Mesendoderm (in vitro differentiated cells): Measurements from ENCODE around the gene SLC6A17.

Source experiments
- DNase-seq: peaks from one replicate; pipeline ENCODE4 v3.0.0; 2013
- H2AK5ac ChIP-seq: 2 replicates; pipeline ENCODE4 v1.6.1; 2013; ENCODE audit warnings: low read length, inconsistent platforms
- H2BK120ac ChIP-seq: 2 replicates; pipeline ENCODE4 v1.6.1; 2013; ENCODE audit warnings: low read depth, mild to moderate bottlenecking, low read length, moderate library complexity, mixed read lengths
- H2BK15ac ChIP-seq: replicated peaks from 2 replicates; pipeline ENCODE4 v1.6.1; 2013; ENCODE audit warnings: low read depth, mild to moderate bottlenecking, moderate library complexity
- H2BK5ac ChIP-seq: 2 replicates; pipeline ENCODE4 v1.6.1; 2013; ENCODE audit warnings: low read length, inconsistent platforms
- H3K18ac ChIP-seq: 2 replicates; pipeline ENCODE4 v1.6.1; 2013; ENCODE audit warnings: mild to moderate bottlenecking, low read length, mixed read lengths
- H3K23ac ChIP-seq: one replicate; pipeline ENCODE4 v1.6.1; 2013; ENCODE audit warnings: low read length
- H3K27ac ChIP-seq: 2 replicates; pipeline ENCODE4 v1.5.1; 2013; ENCODE audit warnings: low read depth, mild to moderate bottlenecking, inconsistent platforms, low read length, moderate library complexity
- H3K27me3 ChIP-seq: 2 replicates; pipeline ENCODE4 v1.6.1; 2013; ENCODE audit warnings: low read length, control low read depth, mild to moderate bottlenecking, inconsistent platforms; ENCODE audit not compliant: insufficient read depth, poor library complexity
- H3K36me3 ChIP-seq: 2 replicates; pipeline ENCODE4 v1.6.1; 2013; ENCODE audit warnings: low read length, inconsistent platforms; ENCODE audit not compliant: control insufficient read depth, insufficient read depth
- H3K4ac ChIP-seq: one replicate; pipeline ENCODE4 v1.6.1; 2013; ENCODE audit warnings: low read depth, mild to moderate bottlenecking, low read length, moderate library complexity
- H3K4me1 ChIP-seq: 2 replicates; pipeline ENCODE4 v1.6.1; 2013; ENCODE audit warnings: low read depth, low read length, inconsistent platforms; ENCODE audit not compliant: control insufficient read depth
- H3K4me2 ChIP-seq: 2 replicates; pipeline ENCODE4 v1.6.1; 2013; ENCODE audit warnings: low read length
- H3K4me3 ChIP-seq: 2 replicates; pipeline ENCODE4 v1.5.1; 2013; ENCODE audit warnings: mild to moderate bottlenecking, low read length
- H3K56ac ChIP-seq: one replicate; pipeline ENCODE4 v1.6.1; 2013; ENCODE audit warnings: low read length
- H3K79me1 ChIP-seq: 2 replicates; pipeline ENCODE4 v1.6.1; 2013; ENCODE audit warnings: low read length, inconsistent platforms
- H3K79me2 ChIP-seq: 2 replicates; pipeline ENCODE4 v1.6.1; 2013; ENCODE audit warnings: mild to moderate bottlenecking, low read length; ENCODE audit not compliant: control insufficient read depth, insufficient read depth
- H3K9ac ChIP-seq: 2 replicates; pipeline ENCODE4 v1.6.1; 2013; ENCODE audit warnings: low read length, inconsistent platforms
- H4K5ac ChIP-seq: one replicate; pipeline ENCODE4 v1.6.1; 2013; ENCODE audit warnings: low read length
- H4K8ac ChIP-seq: one replicate; pipeline ENCODE4 v1.6.1; 2013; ENCODE audit warnings: low read depth, mild to moderate bottlenecking, control low read depth, low read length, moderate library complexity
- WGBS: extraction: QIAGEN DNeasy Blood & Tissue Kit; methylation state at CpG from one replicate; pipeline ENCODE4 v1.1.7; 2013; ENCODE audit warnings: low lambda C conversion rate, missing lambda C conversion rate; ENCODE audit not compliant: insufficient coverage; ENCODE audit errors: extremely low coverage; 5-methylcytosine and 5-hydroxymethylcytosine counted together

SLC6A17 gene

DNA sequence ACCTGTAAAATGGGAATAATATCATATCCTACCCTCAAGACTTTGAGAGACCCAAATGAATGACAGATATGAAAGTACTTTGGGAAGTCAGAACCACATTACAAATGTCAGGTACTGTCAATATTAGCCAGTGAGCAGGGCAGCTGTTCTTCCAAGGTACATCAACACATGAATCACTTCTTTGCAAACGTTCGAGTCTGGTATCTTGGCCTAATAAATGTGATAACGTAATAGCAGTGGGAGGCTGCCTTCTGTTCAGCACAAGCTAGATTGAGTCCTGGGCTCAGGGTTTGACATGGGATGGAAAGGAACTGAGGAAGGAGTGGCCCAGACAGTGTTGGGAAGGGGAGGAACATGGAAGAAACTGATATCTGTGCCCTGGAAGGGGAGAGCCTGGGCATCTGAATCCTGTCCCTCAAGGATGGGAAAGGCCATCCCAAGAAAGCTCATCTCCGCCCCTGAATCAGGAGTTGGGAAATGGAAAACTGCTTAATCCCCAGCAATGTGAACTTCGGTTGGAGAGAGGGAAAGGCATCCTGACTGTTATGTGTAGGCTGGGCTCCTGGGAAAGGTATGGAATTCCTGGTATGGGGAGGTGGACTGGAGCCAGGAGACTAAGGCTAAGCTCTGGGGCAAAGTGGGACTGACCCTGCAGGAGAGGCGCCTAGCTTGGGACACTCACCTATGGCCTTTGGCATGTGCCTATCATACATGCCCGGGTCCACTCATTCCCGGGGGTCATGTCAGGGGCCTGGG, 74.1 kb downstream of the SLC6A17 start:
- peaks cover 15% of the 10 kb centered on the region for H3K79me2 ChIP-seq

DNA sequence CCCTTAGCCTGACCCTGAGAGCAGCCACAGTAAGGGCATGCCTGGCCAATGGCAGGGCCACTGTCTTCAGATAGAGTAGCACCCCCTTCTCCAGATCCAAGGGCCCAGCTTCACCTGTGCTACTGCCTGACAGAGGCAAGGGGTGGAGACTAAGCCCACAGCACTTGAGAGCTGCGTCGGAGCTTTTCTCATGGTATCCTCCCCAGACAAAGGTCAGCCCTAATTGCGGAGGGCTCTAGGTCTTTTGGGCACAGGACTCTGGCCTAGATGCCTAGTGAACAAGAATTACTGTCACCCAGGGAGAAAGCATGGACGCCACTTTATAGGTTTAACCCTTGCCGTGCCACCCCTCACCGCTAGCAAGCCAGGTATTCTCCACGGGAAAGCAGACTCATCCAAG, 74.9 kb downstream of the SLC6A17 start:
- Histone ChIP-seq H3K4me1 (no peaks in the 10 kb centered on the region), H2BK5ac (no peak overlapping the region), H3K27ac (no peak overlapping the region), H3K9ac (no peak overlapping the region), H3K27me3 (no peaks in the 10 kb centered on the region), H3K23ac (no peak overlapping the region), H3K79me2 (peaks cover 9% of the 10 kb centered on the region), H4K5ac (no peak overlapping the region), H3K18ac (no peak overlapping the region), H3K4me3 (no peak overlapping the region), H4K8ac (no peak overlapping the region), H3K56ac (no peak overlapping the region), H3K4ac (no peak overlapping the region), H2BK15ac (no peak overlapping the region), H2BK120ac (no peak overlapping the region), H3K36me3 (peaks cover 8% of the 10 kb centered on the region), H3K79me1 (peaks cover 20% of the 10 kb centered on the region), H3K4me2 (no peak overlapping the region), H2AK5ac (no peak overlapping the region)
- DNase-seq = no peak
- WGBS = no CpG with 5 or more reads among the region's 7 CpGs

More for the DNA sequence above, 74.1 kb downstream of the SLC6A17 start:
- H3K18ac ChIP-seq = no peak overlapping the region
- H3K23ac ChIP-seq = no peak overlapping the region
- H3K27me3 ChIP-seq = no peaks in the 10 kb centered on the region
- no peak overlapping the region for H3K27ac ChIP-seq
- H4K8ac ChIP-seq = no peak overlapping the region
- no peak overlapping the region for H3K56ac ChIP-seq
- H3K4me2 ChIP-seq = no peak overlapping the region
- no peak overlapping the region for H2BK15ac ChIP-seq
- peaks cover 8% of the 10 kb centered on the region for H3K36me3 ChIP-seq
- peaks cover 26% of the 10 kb centered on the region for H3K79me1 ChIP-seq
- no peak overlapping the region for H3K9ac ChIP-seq
- peak; percentile 76 for DNase-seq
- no peak overlapping the region for H2BK5ac ChIP-seq
- WGBS = no CpG with 5 or more reads among the region's 8 CpGs
- H3K4me1 ChIP-seq = no peaks in the 10 kb centered on the region
- H3K4ac ChIP-seq = no peak overlapping the region
- no peak overlapping the region for H4K5ac ChIP-seq
- H2AK5ac ChIP-seq = no peak overlapping the region
- no peak overlapping the region for H2BK120ac ChIP-seq
- no peak overlapping the region for H3K4me3 ChIP-seq

DNA sequence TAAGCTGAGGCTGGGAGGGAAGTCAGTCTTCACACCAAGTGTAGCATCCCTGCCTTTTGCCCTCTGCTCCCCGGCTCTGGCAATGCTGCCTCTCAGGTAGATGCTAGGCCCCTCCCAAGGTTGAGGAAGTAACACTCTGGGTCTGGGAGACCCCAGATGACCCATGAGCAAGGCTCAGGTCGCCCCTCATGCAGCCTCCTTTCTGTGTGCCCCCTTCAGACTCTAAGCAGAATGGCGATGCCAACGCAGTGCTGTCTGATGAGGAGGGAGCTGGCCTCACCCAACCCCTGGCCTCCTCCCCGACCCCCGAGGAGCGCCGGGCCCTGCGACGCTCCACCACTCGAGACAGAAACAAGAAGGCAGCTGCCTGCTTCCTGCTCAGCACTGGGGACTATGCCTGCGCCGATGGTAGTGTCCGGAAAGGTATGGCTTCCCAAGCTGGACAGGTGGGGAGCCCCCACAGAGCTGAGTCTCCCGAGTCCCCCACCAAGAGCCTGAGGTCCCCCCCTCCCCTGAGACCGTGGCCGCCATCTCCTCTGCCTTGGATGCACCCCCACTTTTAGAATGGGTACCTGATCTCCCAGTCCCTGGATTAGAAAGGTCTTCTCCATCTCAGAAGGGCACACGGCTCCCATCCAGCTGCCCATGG, 75.6 kb downstream of the SLC6A17 start:
- Histone ChIP-seq H2AK5ac (no peak overlapping the region), H3K27ac (no peak overlapping the region), H3K36me3 (peaks cover 8% of the 10 kb centered on the region), H3K4me2 (no peak overlapping the region), H2BK5ac (no peak overlapping the region), H3K4me3 (no peak overlapping the region), H2BK15ac (no peak overlapping the region), H3K27me3 (no peaks in the 10 kb centered on the region), H3K56ac (no peak overlapping the region), H3K23ac (no peak overlapping the region), H3K4ac (no peak overlapping the region), H4K8ac (no peak overlapping the region), H3K79me2 (peaks cover 7% of the 10 kb centered on the region), H3K79me1 (peaks cover 20% of the 10 kb centered on the region), H4K5ac (no peak overlapping the region), H3K18ac (no peak overlapping the region), H3K4me1 (no peaks in the 10 kb centered on the region), H2BK120ac (no peak overlapping the region), H3K9ac (no peak overlapping the region)
- WGBS = no CpG with 5 or more reads among the region's 18 CpGs
- no peak for DNase-seq

DNA sequence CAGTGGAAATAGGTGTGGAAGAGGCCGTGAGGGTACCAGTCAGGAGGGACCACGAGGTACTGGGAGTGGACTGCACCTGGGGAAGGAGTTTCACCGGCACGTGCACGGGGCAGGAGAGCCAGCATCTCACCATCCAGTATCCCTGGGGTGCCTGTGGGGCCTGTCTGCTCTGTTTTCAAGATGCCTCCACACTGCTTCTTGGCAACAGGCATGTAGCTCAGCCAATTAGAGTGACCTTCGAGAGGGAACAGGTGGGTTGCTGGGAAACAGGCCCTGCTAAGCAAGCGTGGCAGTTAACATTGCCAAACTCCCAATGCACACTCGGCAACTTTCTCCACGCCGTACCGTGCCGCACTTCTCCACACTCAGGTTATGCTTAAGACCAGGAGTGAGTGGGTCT, 77.5 kb downstream of the SLC6A17 start:
- Histone ChIP-seq H3K36me3 (peaks cover 10% of the 10 kb centered on the region), H3K4ac (no peak overlapping the region), H3K18ac (no peak overlapping the region), H2AK5ac (no peak overlapping the region), H3K27ac (no peak overlapping the region), H4K5ac (no peak overlapping the region), H3K79me1 (peaks cover 10% of the 10 kb centered on the region), H3K9ac (no peak overlapping the region), H2BK120ac (no peak overlapping the region), H3K4me2 (no peak overlapping the region), H2BK15ac (no peak overlapping the region), H3K4me3 (no peak overlapping the region), H3K4me1 (no peaks in the 10 kb centered on the region), H2BK5ac (no peak overlapping the region), H3K79me2 (peaks cover 5% of the 10 kb centered on the region), H4K8ac (no peak overlapping the region), H3K27me3 (no peaks in the 10 kb centered on the region), H3K23ac (no peak overlapping the region), H3K56ac (no peak overlapping the region)
- no peak for DNase-seq
- no CpG with 5 or more reads among the region's 12 CpGs for WGBS

DNA sequence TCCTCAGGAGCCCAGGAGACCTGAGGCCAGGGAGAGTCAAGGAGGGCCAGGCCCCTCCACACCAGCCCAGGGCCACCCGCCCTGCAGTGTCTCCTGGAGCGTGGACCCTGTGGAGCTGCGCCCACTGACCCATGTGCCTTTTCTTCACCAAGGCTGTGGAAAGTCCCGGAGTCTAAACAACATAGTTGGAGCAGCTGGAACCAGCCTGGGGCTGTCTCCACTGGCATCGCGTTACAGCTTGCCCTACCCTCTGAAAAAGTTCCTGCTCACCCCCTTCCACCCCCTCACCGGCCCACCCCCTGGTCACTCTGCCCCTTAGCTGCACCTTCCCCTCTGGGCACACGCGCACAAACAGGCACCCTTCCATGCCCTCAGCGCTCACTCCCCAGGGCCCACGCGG, 78.1 kb downstream of the SLC6A17 start:
- peaks cover 8% of the 10 kb centered on the region for H3K36me3 ChIP-seq
- H3K27ac ChIP-seq = no peak overlapping the region
- H3K79me2 ChIP-seq = peaks cover 2% of the 10 kb centered on the region
- H3K4me1 ChIP-seq = no peaks in the 10 kb centered on the region
- WGBS = no CpG with 5 or more reads among the region's 12 CpGs
- H2BK15ac ChIP-seq = no peak overlapping the region
- H3K56ac ChIP-seq = no peak overlapping the region
- H3K4me3 ChIP-seq = no peak overlapping the region
- H2AK5ac ChIP-seq = no peak overlapping the region
- no peak overlapping the region for H3K4ac ChIP-seq
- H3K27me3 ChIP-seq = no peaks in the 10 kb centered on the region
- H3K9ac ChIP-seq = no peak overlapping the region
- no peak overlapping the region for H4K5ac ChIP-seq
- no peak overlapping the region for H4K8ac ChIP-seq
- no peak for DNase-seq
- no peak overlapping the region for H3K4me2 ChIP-seq
- H3K23ac ChIP-seq = no peak overlapping the region
- H2BK5ac ChIP-seq = no peak overlapping the region
- H3K18ac ChIP-seq = no peak overlapping the region
- no peak overlapping the region for H2BK120ac ChIP-seq
- peaks cover 5% of the 10 kb centered on the region for H3K79me1 ChIP-seq
